Mucosa of stomach (tissue), 1 donor: Measurements from ENCODE around the gene BHMT.

Experiments used
- H3K27me3 ChIP-seq: one replicate; pipeline ENCODE4 v1.7.0; 2013; ENCODE audit warnings: mild to moderate bottlenecking, low read length; ENCODE audit not compliant: control insufficient read depth, insufficient read depth
- H3K36me3 ChIP-seq: one replicate; pipeline ENCODE4 v1.7.0; 2013; ENCODE audit warnings: low read length; ENCODE audit not compliant: control insufficient read depth, insufficient read depth
- H3K4me1 ChIP-seq: one replicate; pipeline ENCODE4 v1.7.0; 2013; ENCODE audit warnings: mild to moderate bottlenecking, low read length; ENCODE audit not compliant: control insufficient read depth, insufficient read depth
- H3K4me3 ChIP-seq: one replicate; pipeline ENCODE4 v1.7.0; 2013; ENCODE audit warnings: low read length
- H3K9ac ChIP-seq: one replicate; pipeline ENCODE4 v1.7.0; 2013; ENCODE audit warnings: mild to moderate bottlenecking, low read length, moderate library complexity
- H3K9me3 ChIP-seq: one replicate; pipeline ENCODE4 v1.7.0; 2013; ENCODE audit warnings: mild to moderate bottlenecking, low read length, moderate library complexity; ENCODE audit not compliant: control insufficient read depth
- donor health status: Pancreatic carcinoma.

The BHMT gene

GRCh38 chr5:79088507-79088906 lies 23.1 kb upstream of the BHMT start:
- Histone ChIP-seq H3K27me3 (no peaks in the 10 kb centered on the region), H3K4me1 (no peaks in the 10 kb centered on the region), H3K9me3 (no peaks in the 10 kb centered on the region), H3K9ac (no peak overlapping the region), H3K4me3 (no peak overlapping the region), H3K36me3 (no peaks in the 10 kb centered on the region)

GRCh38 chr5:79091064-79091463 lies 20.5 kb upstream of the BHMT start:
- Histone ChIP-seq H3K4me3 (no peak overlapping the region), H3K27me3 (no peaks in the 10 kb centered on the region), H3K9me3 (no peaks in the 10 kb centered on the region), H3K4me1 (no peaks in the 10 kb centered on the region), H3K36me3 (no peaks in the 10 kb centered on the region), H3K9ac (no peak overlapping the region)

GRCh38 chr5:79093762-79094161 lies 17.8 kb upstream of the BHMT start:
- Histone ChIP-seq H3K27me3 (no peaks in the 10 kb centered on the region), H3K4me1 (no peaks in the 10 kb centered on the region), H3K36me3 (no peaks in the 10 kb centered on the region), H3K4me3 (no peak overlapping the region), H3K9me3 (no peaks in the 10 kb centered on the region), H3K9ac (no peak overlapping the region)

GRCh38 chr5:79105868-79106267 lies 5.7 kb upstream of the BHMT start:
- Histone ChIP-seq H3K36me3 (no peaks in the 10 kb centered on the region), H3K9ac (no peak overlapping the region), H3K9me3 (no peaks in the 10 kb centered on the region), H3K27me3 (no peaks in the 10 kb centered on the region), H3K4me3 (no peak overlapping the region), H3K4me1 (no peaks in the 10 kb centered on the region)

GRCh38 chr5:79107020-79107796 lies 4.4 kb upstream of the BHMT start:
- Histone ChIP-seq H3K4me3 (no peak overlapping the region), H3K27me3 (peaks cover 12% of the 10 kb centered on the region)

GRCh38 chr5:79108086-79108485 lies 3.5 kb upstream of the BHMT start:
- H3K4me3 ChIP-seq: no peak overlapping the region
- peaks cover 13% of the 10 kb centered on the region for H3K4me1 ChIP-seq
- peaks cover 21% of the 10 kb centered on the region for H3K27me3 ChIP-seq
- H3K36me3 ChIP-seq: no peaks in the 10 kb centered on the region
- no peak overlapping the region for H3K9ac ChIP-seq
- no peaks in the 10 kb centered on the region for H3K9me3 ChIP-seq

More at GRCh38 chr5:79107020-79107796, 4.4 kb upstream of the BHMT start:
- peaks cover 11% of the 10 kb centered on the region for H3K4me1 ChIP-seq
- no peaks in the 10 kb centered on the region for H3K36me3 ChIP-seq
- H3K9me3 ChIP-seq: no peaks in the 10 kb centered on the region
- no peak overlapping the region for H3K9ac ChIP-seq

- Histone ChIP-seq H3K27me3 (peaks cover 21% of the 10 kb centered on the region), H3K9ac (no peak overlapping the region), H3K9me3 (no peaks in the 10 kb centered on the region), H3K4me1 (peaks cover 13% of the 10 kb centered on the region), H3K4me3 (no peak overlapping the region), H3K36me3 (no peaks in the 10 kb centered on the region)
These were observed 2.8 kb upstream of the BHMT start for GRCh38 chr5:79108792-79109191.

GRCh38 chr5:79109527-79110492 lies 1.8 kb upstream of the BHMT start:
- peaks cover 13% of the 10 kb centered on the region for H3K4me1 ChIP-seq
- H3K4me3 ChIP-seq: no peak overlapping the region
- H3K36me3 ChIP-seq: no peaks in the 10 kb centered on the region
- H3K9me3 ChIP-seq: no peaks in the 10 kb centered on the region
- peaks cover 21% of the 10 kb centered on the region for H3K27me3 ChIP-seq
- no peak overlapping the region for H3K9ac ChIP-seq

- no peak overlapping the region for H3K9ac ChIP-seq
- no peak overlapping the region for H3K4me3 ChIP-seq
- H3K27me3 ChIP-seq: peaks cover 21% of the 10 kb centered on the region
- peaks cover 13% of the 10 kb centered on the region for H3K4me1 ChIP-seq
- H3K36me3 ChIP-seq: no peaks in the 10 kb centered on the region
- no peaks in the 10 kb centered on the region for H3K9me3 ChIP-seq
These were observed 522 bp downstream of the BHMT start for GRCh38 chr5:79111960-79112702.

GRCh38 chr5:79112703-79113058 lies 1.1 kb downstream of the BHMT start:
- Histone ChIP-seq H3K27me3 (peaks cover 21% of the 10 kb centered on the region), H3K4me3 (no peak overlapping the region), H3K4me1 (peaks cover 13% of the 10 kb centered on the region), H3K9me3 (no peaks in the 10 kb centered on the region), H3K36me3 (no peaks in the 10 kb centered on the region), H3K9ac (no peak overlapping the region)

GRCh38 chr5:79119486-79119885 lies 7.9 kb downstream of the BHMT start:
- Histone ChIP-seq H3K9me3 (no peaks in the 10 kb centered on the region), H3K27me3 (no peaks in the 10 kb centered on the region), H3K4me3 (no peak overlapping the region), H3K9ac (no peak overlapping the region), H3K36me3 (no peaks in the 10 kb centered on the region), H3K4me1 (no peaks in the 10 kb centered on the region)

- no peaks in the 10 kb centered on the region for H3K4me1 ChIP-seq
- H3K9me3 ChIP-seq: no peaks in the 10 kb centered on the region
- no peak overlapping the region for H3K4me3 ChIP-seq
- H3K9ac ChIP-seq: no peak overlapping the region
- no peaks in the 10 kb centered on the region for H3K27me3 ChIP-seq
- no peaks in the 10 kb centered on the region for H3K36me3 ChIP-seq
These were observed 8.6 kb downstream of the BHMT start for GRCh38 chr5:79120221-79120620.
